H1 (cell line): Measurements from ENCODE around the gene EPB41L2. TPM values are rescaled to one million over a fixed set of nuclear protein-coding genes. Genes with fewer than 3 reads are reported as not detected.

ENCODE experiments used
- CTCF ChIA-PET: fragments of 300-600 bp; sonication (Branson Sonifier 250); formaldehyde crosslinking; loops from one replicate; lab custom pipeline; 2021; ENCODE audit not compliant: partially characterized antibody; lab: Charles Lee
- POLR2A ChIA-PET: fragments of 300-600 bp; sonication (Branson Sonifier 250); formaldehyde crosslinking; loops from one replicate; lab custom pipeline; 2021; ENCODE audit warnings: inconsistent platforms; ENCODE audit not compliant: partially characterized antibody; lab: Charles Lee
- DNase-seq, 2 experiments: peaks; one replicate each; pipeline versions ENCODE4 v3.0.0 to v3.0.0-alpha.2; 2010 to 2022; ENCODE audit warnings: low spot score in 2 of 2, low read depth in 1 of 2, mixed read lengths in 1 of 2
- FAIRE-seq: peaks from 2 replicates; lab custom pipeline; 2011; peaks lifted over from hg19 to GRCh38; lab: Jason Lieb, UNC
- H2AFZ ChIP-seq: 2 replicates; pipeline ENCODE4 v1.8.1; 2012; ENCODE audit warnings: low read length, inconsistent platforms
- H2AK5ac ChIP-seq: 2 replicates; pipeline ENCODE4 v1.6.1; 2013; ENCODE audit warnings: low read depth, low read length
- H2BK120ac ChIP-seq: replicated peaks from 2 replicates; pipeline ENCODE3; 2013; ENCODE audit warnings: low read depth, low read length, inconsistent platforms
- H2BK12ac ChIP-seq: 2 replicates; pipeline ENCODE4 v1.6.1; 2013; ENCODE audit warnings: low read depth, low read length
- H2BK15ac ChIP-seq: 2 replicates; pipeline ENCODE4 v1.6.1; 2013; ENCODE audit warnings: low read length
- H2BK20ac ChIP-seq: 2 replicates; pipeline ENCODE4 v1.6.1; 2013; ENCODE audit warnings: low read length
- H2BK5ac ChIP-seq: 2 replicates; pipeline ENCODE4 v1.6.1; 2013; ENCODE audit warnings: low read depth, low read length
- H3K14ac ChIP-seq: 2 replicates; pipeline ENCODE4 v1.6.1; 2013; ENCODE audit warnings: inconsistent platforms; ENCODE audit not compliant: insufficient read length
- H3K18ac ChIP-seq: 2 replicates; pipeline ENCODE4 v1.6.1; 2013; ENCODE audit warnings: low read length; ENCODE audit errors: extremely low read depth
- H3K23ac ChIP-seq: 2 replicates; pipeline ENCODE4 v1.6.1; 2013; ENCODE audit warnings: inconsistent platforms; ENCODE audit not compliant: insufficient read length
- H3K23me2 ChIP-seq: 2 replicates; pipeline ENCODE4 v1.6.1; 2013; ENCODE audit warnings: low read depth, low read length
- H3K27ac ChIP-seq: 2 replicates; pipeline ENCODE4 v1.6.1; 2011; ENCODE audit warnings: low read depth, low read length, inconsistent platforms
- H3K27me3 ChIP-seq, 4 experiments: replicated peaks in 1 of 4; 1 replicate in 1 of 4; 2 replicates in 3 of 4; pipeline versions ENCODE4 v1.6.1 to v1.8.1; 2011 to 2013; ENCODE audit warnings: low read length in 3 of 4, mild to moderate bottlenecking in 3 of 4, inconsistent platforms in 2 of 4, mixed read lengths in 2 of 4, moderate library complexity in 1 of 4; ENCODE audit not compliant: control insufficient read depth in 3 of 4, insufficient read depth in 3 of 4; ENCODE audit errors: extremely low read depth in 1 of 4
- H3K36me3 ChIP-seq, 4 experiments: 2 replicates each; pipeline versions ENCODE4 v1.6.1 to v1.8.1; 2011 to 2013; ENCODE audit warnings: mild to moderate bottlenecking in 4 of 4, low read length in 3 of 4, moderate library complexity in 2 of 4, control low read depth in 1 of 4, inconsistent platforms in 1 of 4; ENCODE audit not compliant: insufficient read depth in 4 of 4, control insufficient read depth in 2 of 4
- H3K4ac ChIP-seq: replicated peaks from 2 replicates; pipeline ENCODE3; 2013; ENCODE audit warnings: low read length, low read depth, mixed read lengths, inconsistent platforms; ENCODE audit not compliant: insufficient read length
- H3K4me1 ChIP-seq, 4 experiments: replicated peaks in 1 of 4; 1 replicate in 1 of 4; 2 replicates in 3 of 4; pipeline versions ENCODE4 v1.6.1 to v1.8.1; 2011 to 2013; ENCODE audit warnings: low read length in 3 of 4, inconsistent platforms in 2 of 4, mixed read lengths in 1 of 4; ENCODE audit not compliant: insufficient read depth in 4 of 4, control insufficient read depth in 3 of 4
- H3K4me2 ChIP-seq, 2 experiments: 2 replicates each; pipeline versions ENCODE4 v1.6.1 to v1.8.1; 2011 to 2013; ENCODE audit warnings: low read depth in 2 of 2, low read length in 2 of 2, control low read depth in 1 of 2, inconsistent platforms in 1 of 2, mild to moderate bottlenecking in 1 of 2; ENCODE audit not compliant: insufficient read depth in 1 of 2
- H3K4me3 ChIP-seq, 4 experiments: fragments of 200-600, 300-600 bp in 1 of 4; sonication (generic), shearing (Covaris generic), sonication (Bioruptor Twin) in 1 of 4; 2 replicates each; pipeline versions ENCODE4 v1.5.1 to v1.8.1; 2011 to 2016; ENCODE audit warnings: low read length in 4 of 4, low read depth in 3 of 4, control low read depth in 2 of 4, inconsistent platforms in 2 of 4, mild to moderate bottlenecking in 2 of 4, mixed read lengths in 1 of 4, moderate library complexity in 1 of 4; ENCODE audit not compliant: insufficient read depth in 2 of 4; ENCODE audit errors: extremely low read depth in 1 of 4
- H3K56ac ChIP-seq: replicated peaks from 2 replicates; pipeline ENCODE3; 2013; ENCODE audit warnings: low read depth, mild to moderate bottlenecking, mixed read lengths, low read length, inconsistent platforms; ENCODE audit not compliant: insufficient read length
- H3K79me1 ChIP-seq: 2 replicates; pipeline ENCODE4 v1.6.1; 2013; ENCODE audit warnings: low read depth, low read length, control low read depth
- H3K79me2 ChIP-seq, 2 experiments: 2 replicates each; pipeline versions ENCODE4 v1.6.1 to v1.8.1; 2012 to 2013; ENCODE audit warnings: low read length in 2 of 2, mild to moderate bottlenecking in 2 of 2, inconsistent platforms in 1 of 2; ENCODE audit not compliant: insufficient read depth in 2 of 2, control insufficient read depth in 1 of 2
- H3K9ac ChIP-seq, 4 experiments: replicated peaks in 1 of 4; 1 replicate in 1 of 4; 2 replicates in 3 of 4; pipeline versions ENCODE4 v1.6.1 to v1.8.1; 2011 to 2013; ENCODE audit warnings: low read depth in 3 of 4, low read length in 3 of 4, control low read depth in 2 of 4, mild to moderate bottlenecking in 2 of 4, moderate library complexity in 2 of 4, inconsistent platforms in 1 of 4; ENCODE audit errors: extremely low read depth in 1 of 4
- H3K9me3 ChIP-seq, 2 experiments: 2 replicates each; pipeline versions ENCODE4 v1.6.1 to v1.8.1; 2012 to 2013; ENCODE audit warnings: mild to moderate bottlenecking in 2 of 2, moderate library complexity in 2 of 2, control low read depth in 1 of 2, inconsistent platforms in 1 of 2, low read depth in 1 of 2, low read length in 1 of 2, mixed read lengths in 1 of 2; ENCODE audit not compliant: insufficient read depth in 2 of 2
- H4K20me1 ChIP-seq, 2 experiments: replicated peaks in 1 of 2; 2 replicates each; pipeline versions ENCODE3 to v1.8.1; 2011 to 2013; ENCODE audit warnings: inconsistent platforms in 2 of 2, low read length in 2 of 2, mild to moderate bottlenecking in 1 of 2; ENCODE audit not compliant: insufficient read depth in 2 of 2, control insufficient read depth in 1 of 2
- H4K5ac ChIP-seq: 2 replicates; pipeline ENCODE4 v1.6.1; 2013; ENCODE audit warnings: low read length, low read depth, mixed read lengths, inconsistent platforms; ENCODE audit not compliant: insufficient read length
- H4K8ac ChIP-seq: 2 replicates; pipeline ENCODE4 v1.8.0; 2013; ENCODE audit warnings: mild to moderate bottlenecking, moderate library complexity, low read length, inconsistent platforms; ENCODE audit not compliant: insufficient read depth; ENCODE audit errors: extremely low read depth
- H4K91ac ChIP-seq: replicated peaks from 2 replicates; pipeline ENCODE3; 2013; ENCODE audit warnings: low read length, mixed read lengths, inconsistent platforms; ENCODE audit not compliant: insufficient read length
- ASH2L ChIP-seq: fragments of 200-600, 300-600 bp; sonication (generic); IDR thresholded peaks from one replicate; pipeline ENCODE4 v1.7.1; 2017; ENCODE audit warnings: low read length
- CEBPB ChIP-seq: IDR thresholded peaks from 2 replicates; pipeline ENCODE4 v1.6.1; 2012; ENCODE audit warnings: low read depth, low read length
- CTBP2 ChIP-seq: IDR thresholded peaks from 2 replicates; pipeline ENCODE4 v1.7.0; 2011; ENCODE audit warnings: borderline replicate concordance, mild to moderate bottlenecking, moderate library complexity, mixed read lengths, low read length; ENCODE audit not compliant: insufficient read depth, insufficient read length
- HDAC2 ChIP-seq, 2 experiments: fragments of 300-600 bp in 1 of 2; sonication (generic) in 1 of 2; IDR thresholded peaks; 2 replicates each; pipeline ENCODE4 v1.6.1; 2011 to 2012; ENCODE audit warnings: low read depth in 2 of 2, low read length in 2 of 2, mild to moderate bottlenecking in 2 of 2, moderate library complexity in 2 of 2, borderline replicate concordance in 1 of 2, inconsistent platforms in 1 of 2
- KDM1A ChIP-seq: fragments of 200-600, 300-600 bp; sonication (generic); IDR thresholded peaks from 2 replicates; pipeline ENCODE4 v1.7.1; 2016; ENCODE audit warnings: mild to moderate bottlenecking, low read length, borderline replicate concordance
- NANOG ChIP-seq: IDR thresholded peaks from 2 replicates; pipeline ENCODE4 v1.6.1; 2011; ENCODE audit warnings: low read length, low read depth, mild to moderate bottlenecking, inconsistent platforms; ENCODE audit not compliant: insufficient read depth, poor library complexity, severe bottlenecking
- PHF8 ChIP-seq: fragments of 200-600 bp; sonication (generic); conservative IDR thresholded peaks from 2 replicates; pipeline ENCODE4 v1.7.1; 2012; ENCODE audit warnings: low read depth, mild to moderate bottlenecking, inconsistent platforms, low read length, moderate library complexity
- SAP30 ChIP-seq: fragments of 300-600 bp; sonication (generic); IDR thresholded peaks from 2 replicates; pipeline ENCODE4 v1.7.1; 2012; ENCODE audit warnings: low read length, moderate library complexity, mild to moderate bottlenecking, inconsistent platforms; ENCODE audit not compliant: insufficient read depth, insufficient replicate concordance
- SIX5 ChIP-seq: IDR thresholded peaks from 2 replicates; pipeline ENCODE4 v1.6.1; 2011; ENCODE audit warnings: mild to moderate bottlenecking, low read depth, low read length
- SP1 ChIP-seq: IDR thresholded peaks from 2 replicates; pipeline ENCODE4 v1.6.1; 2011; ENCODE audit warnings: low read depth, low read length
- SRF ChIP-seq: IDR thresholded peaks from 2 replicates; pipeline ENCODE4 v1.6.1; 2011; ENCODE audit warnings: mild to moderate bottlenecking, low read depth, low read length, moderate library complexity
- WGBS, 2 experiments: shearing (Covaris generic) in 1 of 2; methylation state at CpG; one replicate each; pipeline versions ENCODE4 v1.1.6 to v1.1.7; 2013 to 2015; ENCODE audit warnings: low lambda C conversion rate in 2 of 2, mixed read lengths in 2 of 2, inconsistent platforms in 1 of 2, low coverage in 1 of 2, missing lambda C conversion rate in 1 of 2; ENCODE audit not compliant: insufficient replicate concordance in 2 of 2, insufficient coverage in 1 of 2, insufficient read length in 1 of 2; ENCODE audit errors: extremely low coverage in 1 of 2, missing lambda C conversion rate in 1 of 2; 5-methylcytosine and 5-hydroxymethylcytosine counted together
- polyA plus RNA-seq, 7 experiments: library from polyadenylated mRNA; depleted of rRNA in 3 of 7; stranded (reverse) in 5 of 7; unstranded in 2 of 7; fragments of >200 nt in 5 of 7; fragments of 200-250 nt in 2 of 7; gene quantifications; 1 replicate in 5 of 7; 2 replicates in 1 of 7; 4 replicates in 1 of 7; pipeline versions ENCODE4 v1.2.1 to v1.2.3, GENCODE V29; 2011 to 2013; ENCODE audit warnings: missing spikeins in 2 of 7, mixed read lengths in 2 of 7
- total RNA-seq: library from RNA; stranded (reverse); fragmentation: NEBNext Ultra II Directional; extraction: Animal tissue kit (Norgen Biotek cat#: 25700); gene quantifications from 2 replicates; pipeline ENCODE4 v1.2.1, GENCODE V29; 2021

The EPB41L2 gene
- total and polyA plus RNA-seq, 2 of the 8 experiments (the other 6 are each of a cell fraction or from before 2014, with no cell fraction given) = 22.5 to 123 TPM

GRCh38 chr6:130944486-130944885 is 118.6 kb downstream of the EPB41L2 start:
- FAIRE-seq (no peak), DNase-seq (no peak)
- H3K79me2 ChIP-seq = no peaks in the 10 kb centered on the region
- no peak overlapping the region for H3K9ac ChIP-seq
- no peak overlapping the region for H3K23ac ChIP-seq
- no peak overlapping the region for H4K5ac ChIP-seq
- no peak overlapping the region for H3K4ac ChIP-seq
- no peaks in the 10 kb centered on the region for H3K9me3 ChIP-seq
- no peak overlapping the region for H3K56ac ChIP-seq
- no peak for TF ChIP-seq CTBP2
- no peak for TF ChIP-seq NANOG
- no peak for TF ChIP-seq SAP30
- TF ChIP-seq HDAC2 (IDR thresholded peaks at IDR 0.05; ENCODE audit: borderline replicate concordance in 1 of 2, low read depth in 2 of 2, low read length in 2 of 2) = no peak
- no peak for TF ChIP-seq ASH2L
- no peak for TF ChIP-seq SP1
- TF ChIP-seq KDM1A = no peak
- no peak for TF ChIP-seq CEBPB
- no peak for TF ChIP-seq SIX5
- no peak for TF ChIP-seq SRF
- no peak for TF ChIP-seq PHF8
- CTCF ChIA-PET = interaction anchor here (1.0 kb wide), 1 partner anchor 685 kb away, joined by 4 read pairs; no protein-coding TSS in a partner anchor
- H3K79me1 ChIP-seq = 0 out of 2 replicates have a peak, but pooled peaks cover 2% of the 10 kb centered on the region
- H2BK120ac ChIP-seq = no peak overlapping the region
- H3K4me3 ChIP-seq = no peak overlapping the region
- H3K4me1 ChIP-seq = peaks cover 0 to 7% (median 1%) of the 10 kb centered on the region in 4 experiments; a peak in 3 of 7 replicates
- H4K8ac ChIP-seq = no peak overlapping the region
- H3K36me3 ChIP-seq = no peaks in the 10 kb centered on the region
- no peak overlapping the region for H4K91ac ChIP-seq
- WGBS, 2 experiments = 95% methylated on average over 2 of the region's 2 CpGs; no CpG with 5 or more reads in 1 of the 2 experiments
- H2BK20ac ChIP-seq = no peak overlapping the region
- no peak overlapping the region for H3K14ac ChIP-seq
- peaks cover 0 to 2% of the 10 kb centered on the region in 2 experiments for H4K20me1 ChIP-seq
- no peak overlapping the region for H3K4me2 ChIP-seq
- no peak overlapping the region for H2AK5ac ChIP-seq
- H2BK5ac ChIP-seq = no peak overlapping the region
- H2BK12ac ChIP-seq = no peak overlapping the region
- no peak overlapping the region for H2AFZ ChIP-seq
- H3K23me2 ChIP-seq = no peaks in the 10 kb centered on the region
- H2BK15ac ChIP-seq = no peak overlapping the region
- H3K18ac ChIP-seq = no peak overlapping the region
- H3K27ac ChIP-seq = no peak overlapping the region
- POLR2A ChIA-PET = no interaction called here
- H3K27me3 ChIP-seq = no peaks in the 10 kb centered on the region
